Measurements from ENCODE around the gene OCA2.
"Not testable (repeated sequence)": the region's sequence is repeated elsewhere in the genome, so short reads cannot be mapped to it uniquely, and the experiment has no call there.

OCA2 gene

DNA sequence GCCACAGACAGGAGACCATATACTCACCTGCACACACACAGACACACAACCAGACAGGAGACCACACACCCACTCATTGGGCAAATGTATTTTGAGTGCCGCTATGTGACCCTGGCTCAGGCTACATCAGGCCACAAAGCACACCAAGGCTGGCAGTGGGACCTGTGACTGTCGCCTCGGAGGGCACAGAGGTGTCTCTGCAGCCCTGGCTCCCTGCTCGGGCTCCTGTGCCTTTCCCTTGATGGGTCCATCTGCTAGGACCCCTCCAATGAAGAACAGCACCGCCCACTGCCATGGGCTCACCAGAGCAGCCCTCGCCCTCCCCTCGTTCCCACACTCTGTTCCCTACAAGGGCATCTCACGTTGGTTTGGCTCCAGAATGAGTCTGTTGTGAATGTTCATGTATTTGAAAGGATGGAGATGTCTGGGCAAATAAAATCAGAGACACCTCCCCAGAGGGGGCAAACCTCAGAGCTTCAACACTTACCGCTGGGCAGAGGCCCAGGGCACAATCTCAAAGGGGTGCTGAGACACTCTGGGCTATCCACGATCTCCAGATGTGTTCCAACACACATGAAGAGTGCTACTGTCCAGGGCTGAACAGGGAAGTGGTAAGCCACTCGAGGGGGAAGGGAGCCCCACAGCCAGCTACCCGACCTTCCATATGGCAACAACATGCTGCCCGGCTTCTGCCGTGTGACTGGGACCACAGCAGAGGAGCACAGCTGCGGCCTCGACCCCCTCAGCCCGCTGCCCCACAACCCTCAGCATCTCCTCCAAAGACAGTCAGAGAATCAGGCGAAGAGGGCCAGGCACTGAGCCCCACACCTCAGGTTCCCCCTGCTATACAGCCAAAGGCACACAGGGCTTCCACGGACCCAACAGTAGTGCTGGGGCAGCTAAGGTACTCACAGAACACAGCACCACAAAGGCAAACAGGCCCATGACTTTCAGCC is 74.9 kb downstream of the OCA2 start:
- DNase-seq (ENCODE audit: low read depth in 1 of 2, low spot score in 1 of 2) = no peak

DNA sequence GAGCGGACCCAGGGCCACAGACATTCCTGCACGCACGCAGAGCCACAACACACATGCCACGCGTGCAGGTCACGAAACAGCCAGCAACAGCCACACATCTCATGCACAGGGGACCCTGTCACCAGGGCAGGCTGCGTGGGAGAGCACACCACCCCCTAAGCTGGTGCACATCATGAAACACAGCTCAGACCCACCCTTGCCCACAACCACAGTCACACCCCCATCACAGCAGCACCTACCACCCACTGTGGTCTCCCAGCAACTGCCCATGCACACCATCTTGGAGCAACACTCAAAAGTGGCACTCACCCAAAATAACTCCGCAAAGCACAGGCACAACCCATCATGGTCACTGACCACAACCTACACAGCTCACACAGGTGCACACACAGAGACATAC is 75.7 kb downstream of the OCA2 start:
- no peak for DNase-seq (ENCODE audit: low read depth in 1 of 2, low spot score in 1 of 2)

DNA sequence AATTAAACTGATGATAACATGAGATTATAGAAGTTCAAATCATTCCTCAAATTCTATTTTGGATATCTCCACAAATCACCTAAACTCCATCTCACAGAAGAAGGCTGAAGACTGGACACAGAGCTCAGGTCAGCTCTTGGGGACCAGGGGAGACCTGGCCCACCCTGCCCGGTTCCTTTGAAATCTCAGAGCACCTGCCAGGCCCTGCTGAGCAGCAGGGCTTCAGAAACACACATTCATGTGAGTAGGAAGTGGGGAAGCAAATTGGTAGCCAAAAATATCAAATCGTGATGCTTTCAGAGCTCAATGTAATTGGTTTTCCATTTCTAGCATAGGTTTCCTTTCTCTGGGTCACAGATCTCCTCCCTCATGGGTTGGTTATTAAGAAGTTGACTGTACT is 76.2 kb downstream of the OCA2 start:
- no peak for DNase-seq (ENCODE audit: low read depth in 1 of 2, low spot score in 1 of 2)

DNA sequence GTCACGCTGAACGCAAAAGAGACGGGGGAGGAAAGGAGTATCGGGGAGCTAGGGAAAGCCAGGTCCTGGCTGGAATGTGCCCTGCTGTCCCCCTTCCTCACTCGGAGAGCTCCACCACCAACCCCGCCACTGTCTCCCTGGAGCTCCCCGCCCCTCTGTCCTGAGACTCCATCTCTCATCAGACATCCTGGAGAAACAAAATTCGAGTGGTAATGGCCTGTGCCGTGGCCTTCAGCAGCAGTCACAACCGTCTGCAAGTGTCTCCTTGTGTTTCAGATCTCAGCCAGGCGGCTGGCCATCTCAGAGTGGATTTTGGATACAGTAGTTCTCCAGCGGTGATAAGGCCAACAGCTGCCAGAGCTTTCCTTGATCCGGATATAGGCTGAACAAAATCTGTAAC is 76.9 kb downstream of the OCA2 start:
- no peak for DNase-seq (ENCODE audit: low read depth in 1 of 2, low spot score in 1 of 2)

DNA sequence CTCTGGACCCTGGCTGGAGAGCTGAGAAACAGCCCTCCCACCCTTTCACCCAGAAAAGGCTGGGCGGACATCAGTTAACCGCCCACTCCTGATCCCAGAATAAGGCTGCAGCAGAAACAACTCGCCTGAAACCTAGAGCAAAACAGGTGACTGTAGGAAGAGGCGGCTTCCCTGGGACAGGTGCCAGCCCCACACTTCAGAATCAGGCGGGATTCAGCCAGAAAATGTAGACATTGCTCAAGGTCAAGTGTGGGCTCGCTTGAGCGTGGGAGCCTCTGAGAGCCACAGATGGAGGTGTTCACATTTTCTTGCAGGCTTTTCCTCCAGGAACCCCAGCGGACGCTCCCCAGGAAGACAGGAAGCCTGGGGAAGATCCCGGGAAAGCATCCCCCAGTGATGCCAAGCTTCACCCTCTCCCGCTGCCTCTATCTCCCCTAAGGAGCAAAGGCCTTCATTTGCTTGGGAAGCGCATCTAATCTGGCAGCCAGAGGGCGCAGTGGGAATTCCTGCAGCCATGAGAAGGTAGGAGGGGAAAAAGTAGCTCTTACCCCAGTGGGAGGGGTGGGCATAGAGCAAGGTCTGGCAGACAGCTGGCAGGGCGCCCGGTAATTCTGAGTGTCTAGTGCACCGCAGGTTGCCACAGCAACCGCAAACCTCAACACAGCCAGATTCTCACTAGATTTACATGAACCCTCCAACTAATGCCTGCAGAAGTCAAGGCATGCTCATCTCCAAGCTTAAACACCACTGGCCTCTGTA is 77.7 kb downstream of the OCA2 start:
- DNase-seq (ENCODE audit: low read depth in 1 of 2, low spot score in 1 of 2) = no peak

DNA sequence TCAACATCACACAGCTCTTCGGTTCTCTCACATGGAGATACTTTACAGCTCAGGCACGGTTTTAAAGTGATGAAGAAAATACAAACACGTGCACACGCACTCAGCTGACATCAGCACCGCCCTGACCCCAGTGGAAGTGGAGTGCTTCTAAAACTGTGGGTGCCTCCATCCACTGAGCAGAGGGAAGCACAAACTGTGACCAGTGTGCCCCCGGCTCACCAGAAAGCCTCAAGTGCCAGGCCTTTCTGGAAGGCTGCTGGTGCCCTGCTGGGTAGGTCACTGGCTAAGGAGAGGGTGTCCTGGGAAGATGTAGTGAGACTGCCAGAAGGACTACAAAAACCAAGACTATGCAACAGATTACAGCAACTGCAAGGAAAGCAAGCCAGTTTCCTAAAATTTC is 78.5 kb downstream of the OCA2 start:
- no peak for DNase-seq (ENCODE audit: low read depth in 1 of 2, low spot score in 1 of 2)

DNA sequence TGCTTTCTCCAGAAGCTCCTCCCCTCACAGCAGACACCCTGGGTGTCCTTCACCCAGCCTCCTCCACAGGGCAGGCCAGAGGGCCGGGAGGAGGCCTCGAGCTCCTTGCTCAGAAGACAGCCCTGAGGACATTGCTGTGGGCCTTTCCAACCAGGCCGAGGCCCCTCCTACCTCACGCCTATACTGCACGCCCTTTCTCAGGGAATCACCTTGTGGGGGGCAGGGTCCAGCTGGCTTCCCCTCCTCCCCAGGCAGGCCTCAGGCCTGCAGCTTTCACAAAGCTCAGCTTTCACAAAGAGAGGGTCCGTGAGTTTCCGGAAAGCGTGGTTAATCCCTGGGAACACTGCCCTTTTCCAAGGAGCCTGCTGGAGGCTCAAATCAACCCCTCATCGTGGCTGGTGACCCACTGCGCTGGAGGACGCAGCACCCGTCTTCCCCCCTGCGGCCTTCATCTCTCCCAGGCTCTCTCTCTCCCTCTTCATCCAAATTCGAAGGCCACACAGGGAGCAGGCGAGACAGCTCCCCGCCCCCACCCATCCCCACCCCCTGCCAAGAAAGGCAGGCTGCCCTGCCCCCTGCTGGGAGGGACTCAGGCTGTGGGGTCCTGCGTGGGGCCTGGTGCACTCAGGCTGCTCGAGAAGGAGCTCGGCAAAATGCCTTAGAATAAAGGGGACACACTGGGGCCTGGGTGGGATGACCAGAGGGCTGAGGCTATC is 79.4 kb downstream of the OCA2 start:
- DNase-seq (ENCODE audit: low read depth in 1 of 2, low spot score in 1 of 2) = no peak

DNA sequence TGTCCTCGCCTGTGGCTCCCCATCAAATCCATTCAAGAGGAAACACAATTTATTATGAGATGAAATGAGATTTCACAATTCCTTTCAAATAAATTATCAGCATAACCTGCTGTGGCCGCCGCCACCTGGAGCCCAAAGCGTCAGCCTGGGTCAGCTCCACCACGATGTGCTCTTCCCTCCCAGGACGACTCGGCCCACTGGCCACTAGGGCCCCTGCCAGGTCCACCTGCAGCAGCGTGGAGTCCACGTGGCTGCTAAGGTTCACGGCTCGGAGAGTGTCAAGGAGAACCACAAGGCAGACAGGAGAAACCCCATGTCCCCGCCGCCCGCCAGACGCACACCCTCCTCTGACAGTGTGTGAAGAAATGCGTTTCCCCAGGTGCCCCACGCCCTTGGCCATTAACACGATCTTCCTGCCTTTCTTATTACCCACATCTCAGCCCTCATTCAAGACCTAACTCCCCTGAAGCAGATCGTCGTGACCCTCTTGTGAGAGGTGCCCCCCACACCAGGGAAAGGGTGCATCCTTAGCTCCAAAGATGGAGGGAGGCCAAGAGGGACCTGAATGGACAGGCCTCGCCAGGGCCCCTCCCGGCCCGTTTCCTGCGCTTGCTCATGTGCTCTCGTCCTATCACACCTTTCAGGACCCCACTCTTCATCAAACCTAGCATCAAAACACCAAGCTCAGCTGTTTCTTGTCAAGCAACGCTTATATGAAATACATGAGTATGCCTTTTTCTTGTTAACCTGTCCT is 80.6 kb downstream of the OCA2 start:
- DNase-seq (ENCODE audit: low read depth in 1 of 2, low spot score in 1 of 2) = no peak

DNA sequence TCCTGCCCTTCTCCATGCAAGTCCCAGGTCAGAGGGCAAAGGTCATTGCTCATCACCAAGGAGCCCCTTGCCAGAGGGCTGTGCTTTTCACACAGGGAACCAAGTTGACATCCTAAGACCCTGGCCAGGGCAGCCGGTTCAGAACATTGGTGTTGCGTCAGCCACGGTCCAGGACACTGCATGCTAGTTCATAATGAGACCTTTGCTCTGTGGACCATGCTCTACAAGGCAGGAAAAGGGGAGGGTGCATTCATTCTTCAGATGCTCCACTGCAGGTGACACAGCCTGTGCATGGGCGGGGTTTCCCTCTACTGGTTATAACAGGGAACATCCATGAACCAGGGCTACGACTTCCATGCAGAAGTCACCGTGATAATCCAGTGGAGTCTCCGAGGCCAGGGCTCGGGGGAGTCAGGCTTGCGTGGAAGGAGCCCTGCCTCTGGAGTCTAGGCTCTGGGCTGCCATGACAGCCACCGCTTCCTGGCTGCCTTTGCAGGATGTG is 81.6 kb downstream of the OCA2 start:
- DNase-seq (ENCODE audit: low read depth in 1 of 2, low spot score in 1 of 2) = no peak

DNA sequence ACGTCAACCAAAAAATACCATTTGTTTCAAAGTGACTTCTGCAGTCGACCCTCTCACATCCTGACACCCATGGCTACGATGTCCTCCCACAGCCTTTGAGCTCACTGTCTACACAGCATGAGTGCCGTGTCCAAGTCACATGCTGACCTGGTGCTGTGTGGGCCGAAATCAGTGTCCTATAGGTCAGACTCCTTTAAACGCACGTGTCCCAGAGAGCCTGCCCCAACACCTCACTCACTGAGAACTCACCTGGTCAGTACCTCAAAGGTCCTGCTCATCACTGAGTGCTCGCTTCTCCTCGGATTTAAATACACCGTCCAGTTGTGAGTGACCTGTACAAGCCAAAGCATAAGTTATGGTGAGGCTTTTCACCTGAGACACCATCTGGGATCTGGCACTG is 83.3 kb downstream of the OCA2 start:
- no peak for DNase-seq (ENCODE audit: low read depth in 1 of 2, low spot score in 1 of 2)

DNA sequence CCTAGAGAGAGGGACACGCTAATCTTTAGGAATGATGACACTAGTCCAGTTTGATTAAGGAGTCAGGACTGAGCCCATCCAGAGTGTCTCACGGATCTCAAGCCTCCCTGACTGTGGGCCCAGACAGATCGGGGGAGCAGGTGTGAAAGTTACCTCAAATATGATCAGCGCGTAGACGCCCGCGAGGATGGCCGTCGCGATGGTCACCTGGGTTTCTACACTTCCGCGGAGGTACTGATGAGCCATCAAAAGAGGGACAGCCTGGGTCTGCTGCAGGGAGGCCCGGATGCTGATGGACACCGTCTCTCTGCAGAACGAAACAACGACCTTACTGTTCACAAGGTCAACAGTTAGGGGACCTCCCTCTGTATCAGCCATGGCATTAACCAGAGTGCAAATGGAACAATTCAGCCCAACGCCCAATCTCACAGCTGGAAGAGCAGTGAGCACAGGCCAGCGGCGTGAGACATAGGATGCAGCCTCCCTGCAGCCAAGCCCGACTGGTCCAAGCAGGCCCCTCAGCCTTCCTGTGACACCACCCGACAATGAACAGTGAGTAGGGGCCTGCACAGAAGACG is 84.4 kb downstream of the OCA2 start:
- no peak for DNase-seq (ENCODE audit: low read depth in 1 of 2, low spot score in 1 of 2)

DNA sequence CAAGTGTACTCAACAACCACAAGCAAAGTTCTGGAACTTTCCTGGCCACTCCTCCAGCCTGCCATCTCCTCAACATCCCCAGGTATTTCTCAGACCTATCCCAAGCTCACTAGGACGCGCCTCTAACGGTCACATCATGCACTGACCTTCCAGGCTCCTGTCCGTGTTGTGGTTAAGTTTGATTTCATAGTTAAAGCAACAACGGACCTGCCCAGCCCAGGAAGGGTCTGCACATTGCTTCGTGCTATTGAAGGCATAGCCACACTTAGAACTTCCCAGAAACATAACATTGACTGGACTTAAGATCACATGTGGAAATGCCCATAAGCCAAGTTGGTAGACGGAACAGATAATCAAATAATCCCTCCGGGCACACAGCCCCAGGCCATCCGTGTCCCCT is 85.1 kb downstream of the OCA2 start:
- DNase-seq (ENCODE audit: low read depth in 1 of 2, low spot score in 1 of 2) = no peak

DNA sequence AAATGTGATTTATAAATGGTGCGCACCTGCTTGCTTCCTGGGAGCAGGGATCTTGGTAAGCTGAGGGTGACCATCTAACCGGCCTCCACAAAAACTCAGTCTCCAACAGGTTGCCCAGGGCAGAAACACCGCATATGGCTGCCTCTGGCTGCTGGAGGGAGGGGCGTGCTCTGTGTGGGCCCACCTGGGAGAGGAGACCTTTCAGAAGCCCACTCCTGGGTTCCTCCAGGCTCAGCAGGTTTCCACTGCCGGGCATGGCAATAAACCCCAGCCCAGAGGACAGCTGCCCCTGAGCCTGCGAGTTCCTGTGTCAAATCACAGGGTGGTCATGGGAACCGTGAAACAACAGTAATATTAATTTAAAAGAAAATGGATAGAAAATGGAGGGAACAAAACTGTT is 85.6 kb downstream of the OCA2 start:
- no peak for DNase-seq (ENCODE audit: low read depth in 1 of 2, low spot score in 1 of 2)

DNA sequence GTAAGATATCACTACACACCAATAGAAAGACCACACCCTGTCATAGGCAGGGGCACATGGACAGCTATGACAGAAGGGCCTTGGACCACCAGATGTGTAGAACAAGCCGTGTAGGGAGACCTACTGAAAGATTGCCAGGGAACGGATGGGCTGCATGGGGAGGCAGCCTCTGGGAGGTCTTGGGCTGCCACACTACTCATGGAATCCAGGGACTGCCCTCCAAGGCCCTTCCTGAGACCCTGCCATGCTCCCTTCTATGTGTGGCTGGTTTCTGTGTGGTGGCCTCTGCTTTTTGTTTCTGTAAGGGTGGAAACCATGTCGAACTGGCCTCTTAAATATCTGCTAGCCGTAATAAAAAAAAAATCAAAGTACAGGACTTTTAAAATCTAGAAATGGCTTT is 86.9 kb downstream of the OCA2 start:
- no peak for DNase-seq (ENCODE audit: low read depth in 1 of 2, low spot score in 1 of 2)

DNA sequence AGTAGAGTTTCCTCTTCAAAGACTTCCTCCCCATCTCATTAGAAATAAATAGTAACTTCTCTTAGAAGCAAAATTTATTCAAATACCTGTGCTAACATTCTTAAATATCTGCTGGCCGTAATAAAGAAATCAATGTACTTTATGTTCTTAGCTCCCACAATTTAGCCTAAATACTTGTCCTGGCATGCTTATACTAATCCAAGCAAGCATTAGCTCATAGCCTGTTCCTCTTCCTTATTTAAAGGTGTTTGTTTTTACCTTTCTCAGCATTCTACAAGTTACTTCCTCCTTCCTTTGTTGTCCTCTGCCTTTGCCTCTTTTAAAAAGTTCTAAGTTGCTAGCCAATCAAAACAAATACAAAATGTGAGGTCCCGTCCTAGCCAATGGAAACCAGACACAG is 90.9 kb downstream of the OCA2 start:
- not testable (repeated sequence) for DNase-seq (ENCODE audit: low read depth in 1 of 2, low spot score in 1 of 2)

DNA sequence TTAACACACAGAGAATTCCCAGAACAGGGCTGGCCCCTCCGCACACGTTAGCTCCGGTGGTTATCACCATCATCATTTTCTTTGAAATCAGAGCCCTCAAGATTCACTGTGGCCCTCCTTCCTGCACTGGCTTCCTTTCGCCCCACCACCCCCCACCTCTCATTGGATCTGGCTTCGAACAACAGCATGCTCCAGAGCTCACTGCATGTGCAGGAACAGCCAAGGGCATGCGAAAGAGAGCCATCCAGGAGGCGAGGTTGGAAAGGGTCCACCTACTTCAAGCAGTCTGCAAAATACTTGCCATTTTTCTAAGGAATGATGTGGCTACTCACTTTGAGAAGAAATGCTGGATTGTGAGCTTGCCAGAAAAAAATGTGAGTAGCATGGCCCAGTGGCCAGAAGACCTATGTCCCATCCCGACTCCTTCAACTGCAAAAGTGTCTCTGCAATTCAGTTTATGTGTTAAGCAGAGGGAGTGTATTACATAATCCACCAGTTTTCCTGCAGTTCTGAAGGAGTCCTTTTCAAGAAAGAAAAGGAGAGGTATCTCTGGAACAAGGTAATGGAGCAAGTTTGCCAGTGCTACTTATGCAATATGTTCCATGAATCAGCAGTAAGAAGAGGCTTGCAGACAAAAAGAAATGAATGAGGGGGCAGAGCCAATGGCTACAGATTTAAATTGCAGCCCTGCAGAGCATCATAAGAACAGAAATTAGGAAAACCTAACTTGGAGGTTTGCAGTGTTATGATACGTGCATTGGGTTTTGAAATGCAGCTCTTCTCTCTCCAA is 92.8 kb downstream of the OCA2 start:
- DNase-seq (ENCODE audit: low read depth in 1 of 2, low spot score in 1 of 2) = no peak

DNA sequence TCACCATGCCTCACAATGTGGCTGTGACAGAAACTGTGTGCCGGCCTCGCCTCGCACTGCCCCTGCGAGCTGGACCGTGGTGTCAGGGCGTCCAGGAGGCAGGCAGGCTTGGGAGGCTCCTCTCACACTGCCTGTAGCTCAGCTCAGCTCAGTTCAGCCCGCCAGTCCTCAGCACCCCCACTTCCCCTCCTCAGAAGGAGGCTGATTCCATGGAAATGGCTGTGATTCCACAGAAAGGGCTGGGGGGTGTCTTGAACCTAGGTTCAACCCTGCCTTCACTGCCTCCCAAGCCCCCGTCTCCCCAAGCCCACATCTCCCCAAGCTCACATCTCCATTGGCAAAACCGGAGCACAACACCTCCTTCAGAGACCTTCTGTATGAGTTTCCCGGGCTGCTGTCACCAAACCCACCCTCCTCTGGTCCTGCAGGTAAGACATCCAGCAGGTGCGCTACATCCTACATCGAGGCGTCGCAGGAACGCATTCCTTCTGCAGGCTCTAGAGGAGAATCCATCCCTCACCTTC is 94.0 kb downstream of the OCA2 start:
- no peak for DNase-seq (ENCODE audit: low read depth in 1 of 2, low spot score in 1 of 2)

DNA sequence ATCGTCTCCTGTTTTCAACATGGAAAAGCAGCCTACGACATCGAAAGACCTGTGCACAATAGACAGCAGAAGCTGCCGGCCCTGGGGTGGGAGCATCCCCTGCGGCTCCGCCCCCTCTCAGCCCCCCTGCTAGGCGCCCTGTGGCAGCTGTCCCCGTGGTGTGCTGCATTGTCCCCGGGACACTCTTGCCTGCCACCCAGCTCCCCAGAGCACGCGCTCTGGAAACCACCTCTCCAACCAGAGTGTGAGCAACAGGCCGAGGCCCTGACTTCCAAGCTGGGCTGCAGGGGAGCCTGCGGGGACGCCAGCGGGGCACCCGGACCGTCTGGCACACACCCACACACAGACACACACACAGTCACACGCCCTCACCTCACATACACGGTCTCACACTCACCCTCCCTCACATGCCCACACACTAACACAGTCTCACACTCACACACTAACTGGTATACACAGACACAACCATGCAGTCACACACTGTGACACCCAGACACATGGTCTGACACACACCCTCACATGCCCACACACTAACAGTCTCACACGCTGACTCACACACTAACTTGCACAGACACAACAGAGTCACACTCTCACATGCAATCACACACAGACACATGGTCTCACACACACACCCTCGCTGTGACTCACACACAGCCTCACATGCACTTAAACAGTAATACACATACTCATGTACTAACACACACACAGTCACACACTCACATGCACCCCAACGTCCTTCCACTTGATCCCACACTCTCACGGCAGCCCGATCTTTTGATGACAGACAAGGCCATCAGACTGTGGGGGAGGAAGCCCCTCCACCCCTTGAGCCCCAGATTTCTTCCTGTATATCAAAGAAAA is 94.7 kb downstream of the OCA2 start:
- DNase-seq (ENCODE audit: low read depth in 1 of 2, low spot score in 1 of 2) = no peak

All from stimulated activated CD4-positive, alpha-beta T cell treated with anti-CD3 and anti-CD28 coated beads, Interleukin-15, amount 100 ng/mL, for 1 hour (primary cell).